ENCODE data around the gene NCR3LG1. TPM values are rescaled to one million over a fixed set of nuclear protein-coding genes. Genes with fewer than 3 reads are reported as not detected.

The NCR3LG1 gene
- total and polyA plus RNA-seq, 9 of the 15 experiments (the other 6 are each of a cell fraction or from before 2014, with no cell fraction given) = 4.1 to 39.8 (median 25.1) TPM

DNA sequence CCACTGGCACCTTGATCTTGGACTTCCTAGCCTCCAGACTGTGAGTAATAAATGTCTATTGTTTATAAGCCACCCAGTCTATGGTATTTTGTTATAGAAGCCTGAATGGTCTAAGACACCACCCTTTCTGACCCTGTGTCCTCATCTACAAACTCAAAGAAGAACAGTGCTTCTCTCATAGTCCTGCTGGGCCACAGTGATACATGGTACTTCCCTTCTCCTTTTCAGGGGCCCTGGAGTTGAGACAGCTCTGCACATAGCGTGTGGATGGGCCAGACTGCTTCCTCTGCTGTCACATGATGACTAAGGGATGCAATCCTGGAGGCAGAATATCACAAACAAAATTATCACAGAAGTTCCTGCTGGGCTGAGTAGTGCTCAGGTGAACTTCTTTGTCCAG, 31.9 kb downstream of the NCR3LG1 start:
- CTCF ChIA-PET (ENCODE audit: low intra/inter-chr PET ratio) = interaction anchor here (1.3 to 2.2 kb wide), 4 partner anchors 117 to 153 kb away, joined by 4 to 31 read pairs (median 10); no protein-coding TSS in a partner anchor
- TF ChIP-seq ZNF3 (CRISPR knock-in tag; IDR thresholded peaks at IDR 0.05) (no peak), ZNF354B (CRISPR knock-in tag; IDR thresholded peaks at IDR 0.05) (no peak), ZNF175 (CRISPR knock-in tag; IDR thresholded peaks at IDR 0.05; ENCODE audit: low read depth) (no peak), CCNT2 (IDR thresholded peaks at IDR 0.05; ENCODE audit: borderline replicate concordance, extremely low read depth, insufficient read length, low read depth, low read length) (no peak), POLR2AphosphoS5 (IDR thresholded peaks at IDR 0.05; ENCODE audit: control insufficient read depth, insufficient read depth, low read depth, low read length) (no peak)
- TF ChIP-seq, protein P1, sequence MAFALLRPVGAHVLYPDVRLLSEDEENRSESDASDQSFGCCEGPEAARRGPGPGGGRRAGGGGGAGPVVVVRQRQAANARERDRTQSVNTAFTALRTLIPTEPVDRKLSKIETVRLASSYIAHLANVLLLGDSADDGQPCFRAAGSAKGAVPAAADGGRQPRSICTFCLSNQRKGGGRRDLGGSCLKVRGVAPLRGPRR (CRISPR knock-in tag; IDR thresholded peaks at IDR 0.05) = no peak
- TF ChIP-seq, protein P2, sequence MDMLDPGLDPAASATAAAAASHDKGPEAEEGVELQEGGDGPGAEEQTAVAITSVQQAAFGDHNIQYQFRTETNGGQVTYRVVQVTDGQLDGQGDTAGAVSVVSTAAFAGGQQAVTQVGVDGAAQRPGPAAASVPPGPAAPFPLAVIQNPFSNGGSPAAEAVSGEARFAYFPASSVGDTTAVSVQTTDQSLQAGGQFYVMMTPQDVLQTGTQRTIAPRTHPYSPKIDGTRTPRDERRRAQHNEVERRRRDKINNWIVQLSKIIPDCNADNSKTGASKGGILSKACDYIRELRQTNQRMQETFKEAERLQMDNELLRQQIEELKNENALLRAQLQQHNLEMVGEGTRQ (CRISPR knock-in tag; IDR thresholded peaks at IDR 0.05) = no peak
- no peak for FAIRE-seq
- POLR2A ChIA-PET = interaction anchor here (0.8 to 2.0 kb wide), 3 partner anchors 9 to 19 kb away, joined by 3 to 6 read pairs (median 4); no protein-coding TSS in a partner anchor
- Histone ChIP-seq H3K9me1 (ENCODE audit: control insufficient read depth, insufficient read depth, low read length) (peaks cover 5% of the 10 kb centered on the region), H3K27ac (ENCODE audit: extremely low read depth, low read depth, low read length) (no peak overlapping the region), H3K27me3 (ENCODE audit: control insufficient read depth in 2 of 2, insufficient read depth in 2 of 2, low read length in 2 of 2) (no peaks in the 10 kb centered on the region), H3K4me1 (replicated peaks in 1 of 2; ENCODE audit: control insufficient read depth in 2 of 2, insufficient read depth in 2 of 2, low read length in 2 of 2) (peaks cover 2 to 24% of the 10 kb centered on the region in 2 experiments; a peak in 3 of 5 replicates), H3K9ac (ENCODE audit: insufficient read depth in 1 of 2, low read depth in 2 of 2, low read length in 2 of 2) (no peak overlapping the region), H3K4me3 (no peak overlapping the region), H4K20me1 (replicated peaks; ENCODE audit: control insufficient read depth, insufficient read depth, low read length) (peaks cover 11% of the 10 kb centered on the region), H2AFZ (ENCODE audit: low read depth, low read length) (no peak overlapping the region), H3K4me2 (ENCODE audit: insufficient read depth, low read length) (no peak overlapping the region), H3K9me3 (replicated peaks; ENCODE audit: control insufficient read depth, insufficient read depth, low read depth, low read length) (no peaks in the 10 kb centered on the region), H3K36me3 (ENCODE audit: control insufficient read depth, insufficient read depth, low read length) (peaks cover 23% of the 10 kb centered on the region; the same call in 2 of the 3 replicates), H3K79me2 (ENCODE audit: control insufficient read depth, insufficient read depth, low read length) (no peaks in the 10 kb centered on the region)
- BruUV-seq (replicated peaks) = no TSS peak
- 100% methylated on average over 1 of the region's 1 CpG for WGBS (ENCODE audit: insufficient coverage, low coverage, missing lambda C conversion rate)
- in situ Hi-C loops (cut with MboI) = no loop called here
- intact Hi-C loops (cut with micrococcal nuclease) = loop anchor here (2.0 kb wide), 1 partner anchor 153 kb away; no protein-coding TSS in a partner anchor
- no peak for DNase-seq (ENCODE audit: extremely low read depth in 1 of 4, low spot score in 3 of 4)
- ATAC-seq = no peak

Measured in K562 (cell line).